Measurements from ENCODE around the gene AATK.

GRCh38 chr17:81129289-81129688, 36.7 kb downstream of the AATK start:
- no peak for TF ChIP-seq CTCF (conservative IDR thresholded peaks at IDR 0.05)
- no peak for TF ChIP-seq ZFX (IDR thresholded peaks at IDR 0.05)

Data from C4-2B (cell line).